NCI-H748 (cell line): Measurements from ENCODE around the gene GMPPA.

Experiments used
- DNase-seq: peaks from one replicate; lab custom pipeline; 2025; ENCODE audit not compliant: unreplicated experiment; lab: John Stamatoyannopoulos, UW

GMPPA gene

GRCh38 chr2:219553463-219553963 lies 54.8 kb downstream of the GMPPA start:
- DNase-seq: no peak

GRCh38 chr2:219554350-219554749 lies 55.7 kb downstream of the GMPPA start:
- DNase-seq: no peak

GRCh38 chr2:219555956-219556355 lies 57.3 kb downstream of the GMPPA start:
- DNase-seq: no peak

- DNase-seq: no peak
Observed at GRCh38 chr2:219556413-219556812, 57.7 kb downstream of the GMPPA start.
